ENCODE measurements around the gene HSPH1.

The HSPH1 gene

GRCh38 chr13:31093145-31093885 lies 68.4 kb downstream of the HSPH1 start:
- DNase-seq: no peak

- DNase-seq: no peak
Observed at GRCh38 chr13:31092646-31093045, 69.1 kb downstream of the HSPH1 start.

- peak; percentile 19 for DNase-seq
Observed at GRCh38 chr13:31090961-31091624, 70.6 kb downstream of the HSPH1 start.

- no peak for DNase-seq
Observed at GRCh38 chr13:31090096-31090495, 71.6 kb downstream of the HSPH1 start.

GRCh38 chr13:31089649-31090048 lies 72.1 kb downstream of the HSPH1 start:
- no peak for DNase-seq

DNA sequence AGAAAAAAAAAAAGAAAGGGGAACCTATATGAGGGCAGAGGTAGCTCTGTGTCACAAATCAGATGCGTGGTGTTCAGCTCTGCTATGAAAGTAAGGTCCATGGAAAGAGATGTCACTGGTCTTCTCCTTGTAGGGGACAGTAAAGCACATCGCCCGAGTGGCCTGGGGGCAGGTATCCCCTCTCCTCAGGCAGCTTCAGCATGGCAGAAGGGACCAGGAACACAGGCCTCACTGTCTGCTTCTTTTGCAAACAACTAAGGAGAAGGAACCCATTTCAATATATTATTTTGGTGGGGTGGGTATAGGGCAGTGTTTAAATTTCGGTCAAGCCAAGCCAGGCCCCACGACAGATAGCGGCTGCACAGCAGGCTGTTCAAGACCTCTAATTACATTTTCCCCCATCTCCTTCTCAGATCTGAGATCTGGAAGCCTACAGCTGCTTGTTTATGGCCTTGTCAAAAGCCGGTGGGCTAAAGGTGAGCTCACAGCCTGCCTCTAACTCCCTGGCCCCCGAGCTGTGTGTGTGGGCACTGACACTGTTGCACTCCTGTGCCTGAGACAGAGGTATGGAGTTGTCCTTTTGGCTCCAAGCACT lies 72.8 kb downstream of the HSPH1 start:
- no peak for DNase-seq
